Measurements from ENCODE around the gene ATP6V0A1. TPM values are rescaled to one million over a fixed set of nuclear protein-coding genes. Genes with fewer than 3 reads are reported as not detected.

The ATP6V0A1 gene
- total RNA-seq, 1 donor from 2014 or later: 90.5 TPM

DNA sequence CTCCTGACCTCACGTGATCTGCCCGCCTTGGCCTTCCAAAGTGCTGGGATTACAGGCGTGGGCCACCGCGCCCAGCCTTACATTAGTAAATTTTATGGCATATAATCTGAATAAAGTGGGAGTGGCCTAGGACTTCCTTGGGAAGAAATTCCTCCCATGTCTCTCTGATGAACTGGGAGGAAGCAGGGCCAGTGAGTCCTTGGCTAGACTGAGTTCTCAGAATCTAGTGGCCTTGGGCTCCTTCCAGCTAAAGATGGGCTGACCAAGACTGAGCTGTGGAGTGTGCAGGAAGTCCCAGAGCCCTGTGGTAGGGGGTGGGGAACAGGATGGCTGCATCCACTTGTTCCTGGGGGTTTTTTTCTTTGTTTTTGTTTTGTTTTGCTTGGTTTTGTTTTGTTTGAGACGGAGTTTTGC is 67.4 kb downstream of the ATP6V0A1 start:
- peaks cover 19% of the 10 kb centered on the region for H3K4me1 Mint-ChIP-seq (ENCODE audit: low read depth)
- no peaks in the 10 kb centered on the region for H3K27me3 Mint-ChIP-seq
- no peaks in the 10 kb centered on the region for H3K9me3 Mint-ChIP-seq (ENCODE audit: low read depth)
- H3K4me3 Mint-ChIP-seq (ENCODE audit: low read depth): no peak overlapping the region
- TF ChIP-seq CTCF (IDR thresholded peaks at IDR 0.05; ENCODE audit: unreplicated experiment): no peak
- no peak overlapping the region for H3K27ac Mint-ChIP-seq
- DNase-seq (ENCODE audit: low spot score, unreplicated experiment): no peak
- peaks cover 20% of the 10 kb centered on the region for H3K36me3 Mint-ChIP-seq (ENCODE audit: insufficient read depth)

DNA sequence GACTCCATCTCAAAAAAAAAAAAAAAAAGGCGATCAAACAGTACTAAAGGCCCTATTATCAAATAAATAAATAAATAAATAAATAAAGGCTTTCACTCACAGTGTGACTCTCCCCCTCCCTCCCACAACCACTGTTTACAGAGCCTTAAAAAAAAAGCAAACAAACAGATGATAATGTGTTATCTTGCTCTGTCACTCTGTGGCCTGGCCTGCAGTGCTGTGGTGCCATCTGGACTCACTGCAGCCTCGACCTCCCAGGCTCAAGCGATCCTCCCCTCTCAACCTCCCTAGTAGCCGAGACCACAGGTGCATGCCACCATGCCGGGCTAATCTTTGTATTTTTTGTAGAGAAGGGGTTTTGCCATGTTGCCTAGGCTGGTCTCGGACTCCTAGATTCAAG is 69.3 kb downstream of the ATP6V0A1 start:
- DNase-seq (ENCODE audit: low spot score, unreplicated experiment): no peak
- H3K36me3 Mint-ChIP-seq (ENCODE audit: insufficient read depth): peaks cover 9% of the 10 kb centered on the region
- H3K4me1 Mint-ChIP-seq (ENCODE audit: low read depth): peaks cover 20% of the 10 kb centered on the region
- peak overlapping the region; percentile 41 for H3K27ac Mint-ChIP-seq
- no peak for TF ChIP-seq CTCF (IDR thresholded peaks at IDR 0.05; ENCODE audit: unreplicated experiment)
- no peak overlapping the region for H3K4me3 Mint-ChIP-seq (ENCODE audit: low read depth)
- H3K27me3 Mint-ChIP-seq: no peaks in the 10 kb centered on the region
- H3K9me3 Mint-ChIP-seq (ENCODE audit: low read depth): no peaks in the 10 kb centered on the region

GRCh38 chr17:42529061-42529460 is 70.4 kb downstream of the ATP6V0A1 start:
- peaks cover 20% of the 10 kb centered on the region for H3K4me1 Mint-ChIP-seq (ENCODE audit: low read depth)
- no peak overlapping the region for H3K4me3 Mint-ChIP-seq (ENCODE audit: low read depth)
- no peaks in the 10 kb centered on the region for H3K9me3 Mint-ChIP-seq (ENCODE audit: low read depth)
- TF ChIP-seq CTCF (IDR thresholded peaks at IDR 0.05; ENCODE audit: unreplicated experiment): no peak
- peaks cover 6% of the 10 kb centered on the region for H3K27me3 Mint-ChIP-seq
- H3K36me3 Mint-ChIP-seq (ENCODE audit: insufficient read depth): peaks cover 3% of the 10 kb centered on the region
- no peak overlapping the region for H3K27ac Mint-ChIP-seq
- no peak for DNase-seq (ENCODE audit: low spot score, unreplicated experiment)

- no peak for DNase-seq (ENCODE audit: low spot score, unreplicated experiment)
- H3K27ac Mint-ChIP-seq: peak overlapping the region; percentile 75
- H3K36me3 Mint-ChIP-seq (ENCODE audit: insufficient read depth): no peaks in the 10 kb centered on the region
- TF ChIP-seq CTCF (IDR thresholded peaks at IDR 0.05; ENCODE audit: unreplicated experiment): no peak
- peaks cover 26% of the 10 kb centered on the region for H3K4me1 Mint-ChIP-seq (ENCODE audit: low read depth)
- no peak overlapping the region for H3K4me3 Mint-ChIP-seq (ENCODE audit: low read depth)
- peaks cover 6% of the 10 kb centered on the region for H3K27me3 Mint-ChIP-seq
- no peaks in the 10 kb centered on the region for H3K9me3 Mint-ChIP-seq (ENCODE audit: low read depth)
Observed at GRCh38 chr17:42530952-42531454, 72.3 kb downstream of the ATP6V0A1 start.

DNA sequence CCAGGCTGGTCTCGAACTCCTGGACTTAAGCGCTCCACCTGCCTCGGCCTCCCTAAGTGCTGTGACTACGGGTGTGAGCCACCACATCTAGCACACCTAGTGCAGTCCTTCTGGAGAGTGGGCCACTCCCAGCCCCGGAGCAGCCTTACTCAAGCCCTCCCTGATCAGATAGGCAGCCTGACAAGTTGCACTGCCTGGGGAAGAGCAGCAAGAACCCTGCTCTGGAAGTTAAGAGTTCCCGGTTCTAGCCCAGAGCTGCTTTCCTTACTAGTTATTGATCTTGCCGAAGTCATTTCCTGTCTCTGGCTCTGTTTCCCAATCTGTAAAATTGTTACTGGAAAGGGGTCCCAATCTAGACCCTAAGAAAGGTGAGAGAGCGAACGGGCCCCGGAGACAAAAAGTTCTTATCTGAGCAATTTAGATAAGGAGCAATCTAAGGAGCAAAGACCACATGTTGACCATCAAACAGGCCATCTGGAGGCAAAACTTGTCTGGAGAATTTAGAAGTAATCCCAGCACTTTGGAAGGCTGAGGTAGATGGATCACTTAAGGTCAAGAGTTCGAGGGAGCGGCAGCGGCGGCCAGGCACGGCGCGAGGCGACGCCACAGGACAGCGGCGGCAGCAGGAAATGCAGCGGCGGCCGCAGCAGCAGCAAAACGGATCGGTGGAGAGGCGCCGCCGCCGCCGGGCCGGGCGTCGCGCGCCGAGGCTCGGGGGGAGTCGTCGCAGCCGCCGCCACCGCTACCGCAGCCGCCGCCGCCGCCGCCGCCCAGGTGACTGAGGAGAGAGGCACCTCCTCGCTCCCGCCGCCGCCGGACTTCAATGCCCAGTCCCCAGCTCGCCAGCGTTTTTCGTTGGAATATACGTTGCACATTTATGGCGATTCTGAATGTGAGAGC is 73.0 kb downstream of the ATP6V0A1 start:
- Mint-ChIP-seq H3K36me3 (ENCODE audit: insufficient read depth) (no peaks in the 10 kb centered on the region), H3K27me3 (peaks cover 6% of the 10 kb centered on the region), H3K27ac (peak overlapping the region; percentile 93), H3K9me3 (ENCODE audit: low read depth) (no peaks in the 10 kb centered on the region), H3K4me3 (ENCODE audit: low read depth) (peak overlapping the region; percentile 61), H3K4me1 (ENCODE audit: low read depth) (peaks cover 28% of the 10 kb centered on the region)
- peak; percentile 42 for DNase-seq (ENCODE audit: low spot score, unreplicated experiment)
- TF ChIP-seq CTCF (IDR thresholded peaks at IDR 0.05; ENCODE audit: unreplicated experiment): peak; percentile 54
